HepG2 (cell line): Measurements from ENCODE around the gene JOSD1. TPM values are rescaled to one million over a fixed set of nuclear protein-coding genes. Genes with fewer than 3 reads are reported as not detected.

Experiments used
- BCL3 ChIP-seq: sonication (generic); formaldehyde crosslinking; IDR thresholded peaks from 2 replicates; pipeline ENCODE4 v1.5.1; 2020; ENCODE audit warnings: mild to moderate bottlenecking, missing genetic modification reagents, moderate library complexity
- GPN1 ChIP-seq: sonication (generic); formaldehyde crosslinking; IDR thresholded peaks from 2 replicates; pipeline ENCODE4 v1.5.1; 2020; ENCODE audit warnings: missing genetic modification reagents, borderline replicate concordance
- NFIC ChIP-seq: IDR thresholded peaks from 2 replicates; pipeline ENCODE4 v1.6.1; 2012; ENCODE audit warnings: mild to moderate bottlenecking, low read length, inconsistent platforms
- PRDM15 ChIP-seq: sonication (generic); formaldehyde crosslinking; IDR thresholded peaks from 2 replicates; pipeline ENCODE4 v1.4.0; 2020; ENCODE audit warnings: missing genetic modification reagents
- TEAD2 ChIP-seq: sonication (generic); formaldehyde crosslinking; IDR thresholded peaks from 2 replicates; pipeline ENCODE4 v1.9.0; 2021; ENCODE audit warnings: missing genetic modification reagents
- THAP8 ChIP-seq: sonication (generic); formaldehyde crosslinking; IDR thresholded peaks from 2 replicates; pipeline ENCODE4 v1.5.1; 2020; ENCODE audit warnings: missing genetic modification reagents, mild to moderate bottlenecking, borderline replicate concordance
- ZNF296 ChIP-seq: sonication (generic); formaldehyde crosslinking; conservative IDR thresholded peaks from 2 replicates; pipeline ENCODE4 v1.5.0; 2020; ENCODE audit warnings: mild to moderate bottlenecking, missing genetic modification reagents
- ZNF614 ChIP-seq: IDR thresholded peaks from 2 replicates; pipeline ENCODE4 v1.6.1; 2018; ENCODE audit warnings: missing biosample characterization, missing genetic modification reagents, inconsistent platforms, borderline replicate concordance
- ZNF674 ChIP-seq: sonication (generic); formaldehyde crosslinking; IDR thresholded peaks from 2 replicates; pipeline ENCODE4 v1.5.0; 2020; ENCODE audit warnings: low read depth, mild to moderate bottlenecking, missing genetic modification reagents
- ZZZ3 ChIP-seq: sonication (generic); formaldehyde crosslinking; IDR thresholded peaks from 2 replicates; pipeline ENCODE4 v1.4.0; 2020; ENCODE audit warnings: missing genetic modification reagents, mild to moderate bottlenecking, borderline replicate concordance
- polyA plus RNA-seq, 8 experiments: library from polyadenylated mRNA; depleted of rRNA in 3 of 8; stranded (reverse) in 7 of 8; unstranded in 1 of 8; fragments of >200 nt; fragmentation: Illumina TruSeq in 4 of 8; extraction: Trizol in 4 of 8; gene quantifications; 2 replicates each; pipeline versions ENCODE4 v1.2.1 to v1.2.3, GENCODE V29; 2011 to 2016; ENCODE audit warnings: low read depth in 4 of 8, missing spikeins in 1 of 8, mixed read lengths in 1 of 8; ENCODE audit not compliant: insufficient read depth in 1 of 8
- total RNA-seq, 5 experiments: library from RNA; depleted of rRNA; stranded (reverse); fragments of >200 nt; fragmentation: Illumina TruSeq; extraction: Trizol; gene quantifications; 2 replicates each; pipeline ENCODE4 v1.2.3, GENCODE V29; 2016; ENCODE audit warnings: low read depth in 1 of 5
- TF ChIP-seq, protein P1 (sequence below), 2 experiments: fragments of 450-650 bp in 1 of 2; sonication (generic) in 1 of 2; formaldehyde crosslinking in 1 of 2; IDR thresholded peaks; 2 replicates each; pipeline versions ENCODE4 v1.6.1 to v1.8.0; 2016 to 2022; ENCODE audit warnings: antibody characterized with exemption in 1 of 2, mild to moderate bottlenecking in 1 of 2, missing genetic modification reagents in 1 of 2
- TF ChIP-seq, protein P2 (sequence below): sonication (generic); formaldehyde crosslinking; IDR thresholded peaks from 2 replicates; pipeline ENCODE4 v1.4.0; 2020; ENCODE audit warnings: mild to moderate bottlenecking, missing genetic modification reagents

The JOSD1 gene
- total and polyA plus RNA-seq, 2 of the 13 experiments (the other 11 are each of a cell fraction or from before 2014, with no cell fraction given), result 31.7 to 38.4 TPM

DNA sequence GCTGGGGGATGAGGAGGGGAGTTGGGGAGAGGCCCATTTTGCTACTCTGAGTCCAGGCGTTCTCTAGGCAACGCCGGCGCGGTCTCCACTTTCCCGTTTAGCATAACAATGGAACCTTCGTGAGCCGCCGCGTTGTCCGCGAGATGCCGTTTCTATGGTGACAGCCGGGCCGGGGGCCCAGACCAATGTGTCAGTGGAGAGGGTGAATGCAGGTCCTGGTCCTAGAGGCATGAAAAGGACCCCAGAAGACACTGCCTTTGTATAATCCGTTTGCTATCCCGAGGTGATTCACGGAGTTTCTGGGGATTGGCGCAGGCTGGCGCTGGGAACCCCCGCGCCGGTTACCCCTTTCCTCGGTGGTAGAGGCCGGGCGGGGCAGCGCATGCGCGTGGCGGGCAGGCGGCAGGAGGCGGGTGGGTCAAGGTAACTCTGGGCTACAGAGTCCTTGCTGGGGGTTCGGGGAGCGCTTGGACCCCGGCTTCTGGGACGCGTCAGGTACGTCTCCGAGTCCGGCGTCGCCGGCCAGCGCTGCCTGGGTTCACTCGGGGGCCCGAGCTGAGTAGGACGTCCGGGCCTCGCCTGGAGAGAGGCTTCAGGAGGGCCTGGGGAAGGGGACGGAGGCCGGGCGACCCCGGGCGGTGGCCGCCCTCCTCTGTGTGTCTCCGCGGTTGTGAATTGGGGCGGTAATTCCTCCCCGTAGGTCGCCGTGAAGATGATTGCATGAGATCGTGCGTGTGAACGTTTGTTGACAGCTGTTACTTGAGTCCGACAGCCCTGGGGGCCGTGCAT, 44.3 kb downstream of the JOSD1 start, which contains the start of the genes CBY1 and FAM227A (continued):
- TF ChIP-seq ZNF674 (CRISPR knock-in tag), result no peak
- no peak for TF ChIP-seq NFIC
- TF ChIP-seq ZZZ3 (CRISPR knock-in tag), result 0 out of 2 replicates have a peak, but pooled peaks have one; percentile 43
- TF ChIP-seq ZNF296, result no peak
- TF ChIP-seq THAP8 (CRISPR knock-in tag), result no peak
- no peak for TF ChIP-seq TEAD2 (CRISPR knock-in tag)
- TF ChIP-seq, protein P1, sequence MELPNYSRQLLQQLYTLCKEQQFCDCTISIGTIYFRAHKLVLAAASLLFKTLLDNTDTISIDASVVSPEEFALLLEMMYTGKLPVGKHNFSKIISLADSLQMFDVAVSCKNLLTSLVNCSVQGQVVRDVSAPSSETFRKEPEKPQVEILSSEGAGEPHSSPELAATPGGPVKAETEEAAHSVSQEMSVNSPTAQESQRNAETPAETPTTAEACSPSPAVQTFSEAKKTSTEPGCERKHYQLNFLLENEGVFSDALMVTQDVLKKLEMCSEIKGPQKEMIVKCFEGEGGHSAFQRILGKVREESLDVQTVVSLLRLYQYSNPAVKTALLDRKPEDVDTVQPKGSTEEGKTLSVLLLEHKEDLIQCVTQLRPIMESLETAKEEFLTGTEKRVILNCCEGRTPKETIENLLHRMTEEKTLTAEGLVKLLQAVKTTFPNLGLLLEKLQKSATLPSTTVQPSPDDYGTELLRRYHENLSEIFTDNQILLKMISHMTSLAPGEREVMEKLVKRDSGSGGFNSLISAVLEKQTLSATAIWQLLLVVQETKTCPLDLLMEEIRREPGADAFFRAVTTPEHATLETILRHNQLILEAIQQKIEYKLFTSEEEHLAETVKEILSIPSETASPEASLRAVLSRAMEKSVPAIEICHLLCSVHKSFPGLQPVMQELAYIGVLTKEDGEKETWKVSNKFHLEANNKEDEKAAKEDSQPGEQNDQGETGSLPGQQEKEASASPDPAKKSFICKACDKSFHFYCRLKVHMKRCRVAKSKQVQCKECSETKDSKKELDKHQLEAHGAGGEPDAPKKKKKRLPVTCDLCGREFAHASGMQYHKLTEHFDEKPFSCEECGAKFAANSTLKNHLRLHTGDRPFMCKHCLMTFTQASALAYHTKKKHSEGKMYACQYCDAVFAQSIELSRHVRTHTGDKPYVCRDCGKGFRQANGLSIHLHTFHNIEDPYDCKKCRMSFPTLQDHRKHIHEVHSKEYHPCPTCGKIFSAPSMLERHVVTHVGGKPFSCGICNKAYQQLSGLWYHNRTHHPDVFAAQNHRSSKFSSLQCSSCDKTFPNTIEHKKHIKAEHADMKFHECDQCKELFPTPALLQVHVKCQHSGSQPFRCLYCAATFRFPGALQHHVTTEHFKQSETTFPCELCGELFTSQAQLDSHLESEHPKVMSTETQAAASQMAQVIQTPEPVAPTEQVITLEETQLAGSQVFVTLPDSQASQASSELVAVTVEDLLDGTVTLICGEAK (IDR thresholded peaks at IDR 0.05), result no peak
- TF ChIP-seq, protein P1 (CRISPR knock-in tag; IDR thresholded peaks at IDR 0.05), result no peak; the same call in 1 of the 2 replicates
- no peak for TF ChIP-seq ZNF614
- TF ChIP-seq, protein P2, sequence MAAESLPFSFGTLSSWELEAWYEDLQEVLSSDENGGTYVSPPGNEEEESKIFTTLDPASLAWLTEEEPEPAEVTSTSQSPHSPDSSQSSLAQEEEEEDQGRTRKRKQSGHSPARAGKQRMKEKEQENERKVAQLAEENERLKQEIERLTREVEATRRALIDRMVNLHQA (CRISPR knock-in tag), result no peak
- no peak; the same call in 1 of the 2 replicates for TF ChIP-seq BCL3
- TF ChIP-seq PRDM15 (CRISPR knock-in tag), result 0 out of 2 replicates have a peak, but pooled peaks have one; percentile 21
- no peak for TF ChIP-seq GPN1 (CRISPR knock-in tag)
